WTC11 (cell line): ENCODE data around the gene PTBP2. TPM values are rescaled to one million over a fixed set of nuclear protein-coding genes. Genes with fewer than 3 reads are reported as not detected.

Experiments
- ATAC-seq: fragments of 200-7000 bp; cut with Tn5 transposase; 2 replicates; pipeline ENCODE4 v1.10.0; 2021; ENCODE audit warnings: mild to moderate bottlenecking, moderate library complexity
- CTCF ChIA-PET: fragments of 300-600 bp; sonication (Branson Sonifier 250); formaldehyde crosslinking; loops from one replicate; lab custom pipeline; 2021; ENCODE audit warnings: antibody characterized with exemption; lab: Charles Lee
- POLR2A ChIA-PET: fragments of 350-600 bp; sonication (Branson Sonifier 250); formaldehyde crosslinking; loops from one replicate; lab custom pipeline; 2021; ENCODE audit warnings: antibody characterized with exemption; lab: Charles Lee
- DNase-seq: peaks from one replicate; pipeline ENCODE4 v3.0.0; 2021; ENCODE audit warnings: low spot score
- H3K27ac Mint-ChIP-seq: 2 replicates; pipeline ENCODE4 v1.8.0; 2021; ENCODE audit warnings: mixed read lengths
- H3K27me3 Mint-ChIP-seq: 2 replicates; pipeline ENCODE4 v1.8.0; 2021; ENCODE audit warnings: low read depth, mild to moderate bottlenecking, moderate library complexity, mixed read lengths
- H3K36me3 Mint-ChIP-seq: 2 replicates; pipeline ENCODE4 v1.8.0; 2021; ENCODE audit warnings: mixed read lengths
- H3K4me1 Mint-ChIP-seq: 2 replicates; pipeline ENCODE4 v1.8.0; 2022; ENCODE audit warnings: mixed read lengths
- H3K4me3 Mint-ChIP-seq: 2 replicates; pipeline ENCODE4 v1.8.0; 2021; ENCODE audit warnings: mild to moderate bottlenecking, moderate library complexity, mixed read lengths
- H3K9me3 Mint-ChIP-seq: 2 replicates; pipeline ENCODE4 v1.8.0; 2021; ENCODE audit warnings: mixed read lengths
- EMX1 ChIP-seq: fragments of 250-450 bp; sonication (Bioruptor Pico); IDR thresholded peaks from 2 replicates; pipeline ENCODE4 v1.8.0; 2021; ENCODE audit warnings: mild to moderate bottlenecking
- FOXK1 ChIP-seq: sonication (generic); formaldehyde crosslinking; IDR thresholded peaks from 2 replicates; pipeline ENCODE4 v1.8.0; 2022; ENCODE audit warnings: mild to moderate bottlenecking, moderate library complexity, missing genetic modification reagents
- JUN ChIP-seq: sonication (generic); formaldehyde crosslinking; IDR thresholded peaks from 2 replicates; pipeline ENCODE4 v1.8.0; 2023; ENCODE audit warnings: mild to moderate bottlenecking, missing genetic modification reagents
- OVOL2 ChIP-seq: fragments of 250-450 bp; sonication (Bioruptor Pico); IDR thresholded peaks from 2 replicates; pipeline ENCODE4 v1.9.0; 2021; ENCODE audit warnings: mild to moderate bottlenecking, borderline replicate concordance
- SMAD4 ChIP-seq: sonication (generic); formaldehyde crosslinking; IDR thresholded peaks from 2 replicates; pipeline ENCODE4 v1.8.0; 2022; ENCODE audit warnings: mild to moderate bottlenecking, missing genetic modification reagents
- SOX15 ChIP-seq: fragments of 250-450 bp; sonication (Bioruptor Pico); IDR thresholded peaks from 2 replicates; pipeline ENCODE4 v1.9.0; 2021; ENCODE audit warnings: mild to moderate bottlenecking
- SP1 ChIP-seq: sonication (generic); formaldehyde crosslinking; conservative IDR thresholded peaks from 2 replicates; pipeline ENCODE4 v1.8.1; 2022; ENCODE audit warnings: missing genetic modification reagents
- ZBTB21 ChIP-seq: sonication (generic); formaldehyde crosslinking; IDR thresholded peaks from 2 replicates; pipeline ENCODE4 v1.8.1; 2023; ENCODE audit warnings: mild to moderate bottlenecking, missing genetic modification reagents, borderline replicate concordance
- ZNF138 ChIP-seq: sonication (generic); formaldehyde crosslinking; conservative IDR thresholded peaks from 2 replicates; pipeline ENCODE4 v1.8.1; 2022; ENCODE audit warnings: mild to moderate bottlenecking, moderate library complexity, missing genetic modification reagents
- ZNF232 ChIP-seq: sonication (generic); formaldehyde crosslinking; IDR thresholded peaks from 2 replicates; pipeline ENCODE4 v1.8.0; 2022; ENCODE audit warnings: mild to moderate bottlenecking, missing genetic modification reagents
- ZNF263 ChIP-seq: sonication (generic); formaldehyde crosslinking; IDR thresholded peaks from 2 replicates; pipeline ENCODE4 v1.8.1; 2022; ENCODE audit warnings: low read depth, mild to moderate bottlenecking, moderate library complexity, missing genetic modification reagents
- ZNF416 ChIP-seq: fragments of 250-450 bp; sonication (Bioruptor Pico); IDR thresholded peaks from 2 replicates; pipeline ENCODE4 v1.9.0; 2021; ENCODE audit warnings: mild to moderate bottlenecking, inconsistent platforms
- ZNF423 ChIP-seq: fragments of 250-450 bp; sonication (Bioruptor Pico); IDR thresholded peaks from 2 replicates; pipeline ENCODE4 v2.1.2; 2022; ENCODE audit warnings: mild to moderate bottlenecking, moderate library complexity
- total RNA-seq: library from RNA; stranded (reverse); gene quantifications from 3 replicates; pipeline ENCODE4 v1.2.3, GENCODE V29; 2021
- TF ChIP-seq, protein P1 (sequence below): sonication (generic); formaldehyde crosslinking; IDR thresholded peaks from 2 replicates; pipeline ENCODE4 v1.8.1; 2023; ENCODE audit warnings: mild to moderate bottlenecking, missing genetic modification reagents, moderate library complexity
- TF ChIP-seq, protein P2 (sequence below): sonication (generic); formaldehyde crosslinking; IDR thresholded peaks from 2 replicates; pipeline ENCODE4 v1.8.1; 2023; ENCODE audit warnings: mild to moderate bottlenecking, missing genetic modification reagents
- TF ChIP-seq, protein P3 (sequence below): fragments of 250-450 bp; sonication (Bioruptor Pico); IDR thresholded peaks from 2 replicates; pipeline ENCODE4 v1.9.0; 2021; ENCODE audit warnings: mild to moderate bottlenecking
- TF ChIP-seq, protein P4 (sequence below): sonication (generic); formaldehyde crosslinking; IDR thresholded peaks from 2 replicates; pipeline ENCODE4 v1.8.1; 2022; ENCODE audit warnings: mild to moderate bottlenecking, missing genetic modification reagents, moderate library complexity, borderline replicate concordance
- TF ChIP-seq, protein P5 (sequence below): sonication (generic); formaldehyde crosslinking; IDR thresholded peaks from 2 replicates; pipeline ENCODE4 v1.8.1; 2023; ENCODE audit warnings: mild to moderate bottlenecking, missing genetic modification reagents
- TF ChIP-seq, protein P6 (sequence below): sonication (generic); formaldehyde crosslinking; IDR thresholded peaks from 2 replicates; pipeline ENCODE4 v1.8.0; 2023; ENCODE audit warnings: mild to moderate bottlenecking, missing genetic modification reagents

Gene PTBP2
- total RNA-seq, 1 experiment from 2014 or later: 50.0 TPM

DNA sequence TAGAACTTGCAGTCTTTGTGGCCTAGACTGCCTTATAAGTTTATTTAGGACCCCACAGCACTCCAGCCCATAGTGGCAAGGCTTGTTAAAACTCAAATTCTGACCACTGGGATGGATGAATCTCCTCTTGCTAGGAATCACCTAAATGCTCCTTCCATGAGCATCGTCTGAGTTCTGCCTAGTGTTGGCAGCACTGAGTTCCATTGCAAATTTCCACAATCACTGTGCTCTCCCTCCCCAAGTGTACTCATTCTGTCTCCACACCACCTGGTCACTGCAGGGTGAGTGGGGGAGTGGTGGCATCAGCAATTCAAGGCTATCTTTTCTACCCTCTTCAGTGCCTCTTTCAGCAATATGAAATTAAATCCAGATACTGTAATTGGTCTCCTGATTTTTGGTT is 46.7 kb upstream of the PTBP2 start:
- H3K36me3 Mint-ChIP-seq: peaks cover 23% of the 10 kb centered on the region
- ChIA-PET POLR2A (no interaction called here), CTCF (no interaction called here)
- H3K4me3 Mint-ChIP-seq: no peak overlapping the region
- DNase-seq (no peak), ATAC-seq (peak; percentile 94)
- peaks cover 40% of the 10 kb centered on the region for H3K9me3 Mint-ChIP-seq
- no peaks in the 10 kb centered on the region for H3K4me1 Mint-ChIP-seq
- peaks cover 2% of the 10 kb centered on the region; the same call in 1 of the 2 replicates for H3K27me3 Mint-ChIP-seq
- TF ChIP-seq ZBTB21 (CRISPR knock-in tag) (no peak), ZNF263 (CRISPR knock-in tag) (no peak), ZNF138 (CRISPR knock-in tag) (no peak), EMX1 (CRISPR knock-in tag) (no peak), SOX15 (no peak), FOXK1 (CRISPR knock-in tag) (no peak), JUN (CRISPR knock-in tag) (no peak)
- TF ChIP-seq, protein P1, sequence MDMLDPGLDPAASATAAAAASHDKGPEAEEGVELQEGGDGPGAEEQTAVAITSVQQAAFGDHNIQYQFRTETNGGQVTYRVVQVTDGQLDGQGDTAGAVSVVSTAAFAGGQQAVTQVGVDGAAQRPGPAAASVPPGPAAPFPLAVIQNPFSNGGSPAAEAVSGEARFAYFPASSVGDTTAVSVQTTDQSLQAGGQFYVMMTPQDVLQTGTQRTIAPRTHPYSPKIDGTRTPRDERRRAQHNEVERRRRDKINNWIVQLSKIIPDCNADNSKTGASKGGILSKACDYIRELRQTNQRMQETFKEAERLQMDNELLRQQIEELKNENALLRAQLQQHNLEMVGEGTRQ: no peak
- TF ChIP-seq, protein P2, sequence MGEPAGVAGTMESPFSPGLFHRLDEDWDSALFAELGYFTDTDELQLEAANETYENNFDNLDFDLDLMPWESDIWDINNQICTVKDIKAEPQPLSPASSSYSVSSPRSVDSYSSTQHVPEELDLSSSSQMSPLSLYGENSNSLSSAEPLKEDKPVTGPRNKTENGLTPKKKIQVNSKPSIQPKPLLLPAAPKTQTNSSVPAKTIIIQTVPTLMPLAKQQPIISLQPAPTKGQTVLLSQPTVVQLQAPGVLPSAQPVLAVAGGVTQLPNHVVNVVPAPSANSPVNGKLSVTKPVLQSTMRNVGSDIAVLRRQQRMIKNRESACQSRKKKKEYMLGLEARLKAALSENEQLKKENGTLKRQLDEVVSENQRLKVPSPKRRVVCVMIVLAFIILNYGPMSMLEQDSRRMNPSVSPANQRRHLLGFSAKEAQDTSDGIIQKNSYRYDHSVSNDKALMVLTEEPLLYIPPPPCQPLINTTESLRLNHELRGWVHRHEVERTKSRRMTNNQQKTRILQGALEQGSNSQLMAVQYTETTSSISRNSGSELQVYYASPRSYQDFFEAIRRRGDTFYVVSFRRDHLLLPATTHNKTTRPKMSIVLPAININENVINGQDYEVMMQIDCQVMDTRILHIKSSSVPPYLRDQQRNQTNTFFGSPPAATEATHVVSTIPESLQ: no peak
- TF ChIP-seq, all 79 proteins: peak for 0
- H3K27ac Mint-ChIP-seq: no peak overlapping the region

DNA sequence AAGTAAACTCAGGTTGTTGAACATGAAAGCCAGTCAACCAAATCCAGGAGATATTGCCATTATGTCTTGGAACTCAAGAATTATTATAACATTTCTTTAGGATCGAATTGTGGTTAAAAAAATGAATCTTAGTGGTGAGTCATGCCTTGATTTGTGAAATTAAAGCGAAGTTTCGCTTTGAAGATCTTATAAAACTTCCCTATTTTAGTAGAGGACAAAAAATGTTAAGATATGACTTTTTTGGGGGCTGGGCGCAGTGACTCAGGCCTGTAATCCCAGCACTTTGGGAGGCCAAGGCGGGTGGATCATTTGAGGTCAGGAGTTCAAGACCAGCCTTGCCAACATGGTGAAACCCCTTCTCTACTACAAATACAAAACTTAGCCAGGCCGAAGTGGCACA is 39.5 kb upstream of the PTBP2 start:
- Mint-ChIP-seq H3K27ac (no peak overlapping the region), H3K36me3 (no peaks in the 10 kb centered on the region), H3K4me3 (no peak overlapping the region), H3K9me3 (peaks cover 7% of the 10 kb centered on the region; the same call in 1 of the 2 replicates), H3K4me1 (no peaks in the 10 kb centered on the region)
- POLR2A ChIA-PET: interaction anchor here (0.7 kb wide), 1 partner anchor 91 kb away, joined by 3 read pairs; no protein-coding TSS in a partner anchor
- TF ChIP-seq ZNF423 (CRISPR knock-in tag): no peak
- TF ChIP-seq, protein P2: no peak
- TF ChIP-seq ZBTB21 (CRISPR knock-in tag): no peak
- TF ChIP-seq, protein P3, sequence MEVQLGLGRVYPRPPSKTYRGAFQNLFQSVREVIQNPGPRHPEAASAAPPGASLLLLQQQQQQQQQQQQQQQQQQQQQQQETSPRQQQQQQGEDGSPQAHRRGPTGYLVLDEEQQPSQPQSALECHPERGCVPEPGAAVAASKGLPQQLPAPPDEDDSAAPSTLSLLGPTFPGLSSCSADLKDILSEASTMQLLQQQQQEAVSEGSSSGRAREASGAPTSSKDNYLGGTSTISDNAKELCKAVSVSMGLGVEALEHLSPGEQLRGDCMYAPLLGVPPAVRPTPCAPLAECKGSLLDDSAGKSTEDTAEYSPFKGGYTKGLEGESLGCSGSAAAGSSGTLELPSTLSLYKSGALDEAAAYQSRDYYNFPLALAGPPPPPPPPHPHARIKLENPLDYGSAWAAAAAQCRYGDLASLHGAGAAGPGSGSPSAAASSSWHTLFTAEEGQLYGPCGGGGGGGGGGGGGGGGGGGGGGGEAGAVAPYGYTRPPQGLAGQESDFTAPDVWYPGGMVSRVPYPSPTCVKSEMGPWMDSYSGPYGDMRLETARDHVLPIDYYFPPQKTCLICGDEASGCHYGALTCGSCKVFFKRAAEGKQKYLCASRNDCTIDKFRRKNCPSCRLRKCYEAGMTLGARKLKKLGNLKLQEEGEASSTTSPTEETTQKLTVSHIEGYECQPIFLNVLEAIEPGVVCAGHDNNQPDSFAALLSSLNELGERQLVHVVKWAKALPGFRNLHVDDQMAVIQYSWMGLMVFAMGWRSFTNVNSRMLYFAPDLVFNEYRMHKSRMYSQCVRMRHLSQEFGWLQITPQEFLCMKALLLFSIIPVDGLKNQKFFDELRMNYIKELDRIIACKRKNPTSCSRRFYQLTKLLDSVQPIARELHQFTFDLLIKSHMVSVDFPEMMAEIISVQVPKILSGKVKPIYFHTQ: no peak
- no peak for TF ChIP-seq ZNF416 (CRISPR knock-in tag)
- no peak for TF ChIP-seq SP1 (CRISPR knock-in tag)
- TF ChIP-seq ZNF232 (CRISPR knock-in tag): no peak
- TF ChIP-seq, protein P4, sequence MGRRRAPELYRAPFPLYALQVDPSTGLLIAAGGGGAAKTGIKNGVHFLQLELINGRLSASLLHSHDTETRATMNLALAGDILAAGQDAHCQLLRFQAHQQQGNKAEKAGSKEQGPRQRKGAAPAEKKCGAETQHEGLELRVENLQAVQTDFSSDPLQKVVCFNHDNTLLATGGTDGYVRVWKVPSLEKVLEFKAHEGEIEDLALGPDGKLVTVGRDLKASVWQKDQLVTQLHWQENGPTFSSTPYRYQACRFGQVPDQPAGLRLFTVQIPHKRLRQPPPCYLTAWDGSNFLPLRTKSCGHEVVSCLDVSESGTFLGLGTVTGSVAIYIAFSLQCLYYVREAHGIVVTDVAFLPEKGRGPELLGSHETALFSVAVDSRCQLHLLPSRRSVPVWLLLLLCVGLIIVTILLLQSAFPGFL: no peak
- TF ChIP-seq, protein P5, sequence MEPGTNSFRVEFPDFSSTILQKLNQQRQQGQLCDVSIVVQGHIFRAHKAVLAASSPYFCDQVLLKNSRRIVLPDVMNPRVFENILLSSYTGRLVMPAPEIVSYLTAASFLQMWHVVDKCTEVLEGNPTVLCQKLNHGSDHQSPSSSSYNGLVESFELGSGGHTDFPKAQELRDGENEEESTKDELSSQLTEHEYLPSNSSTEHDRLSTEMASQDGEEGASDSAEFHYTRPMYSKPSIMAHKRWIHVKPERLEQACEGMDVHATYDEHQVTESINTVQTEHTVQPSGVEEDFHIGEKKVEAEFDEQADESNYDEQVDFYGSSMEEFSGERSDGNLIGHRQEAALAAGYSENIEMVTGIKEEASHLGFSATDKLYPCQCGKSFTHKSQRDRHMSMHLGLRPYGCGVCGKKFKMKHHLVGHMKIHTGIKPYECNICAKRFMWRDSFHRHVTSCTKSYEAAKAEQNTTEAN (CRISPR knock-in tag): no peak
- TF ChIP-seq SMAD4 (CRISPR knock-in tag): no peak
- TF ChIP-seq OVOL2: no peak
- TF ChIP-seq, protein P6, sequence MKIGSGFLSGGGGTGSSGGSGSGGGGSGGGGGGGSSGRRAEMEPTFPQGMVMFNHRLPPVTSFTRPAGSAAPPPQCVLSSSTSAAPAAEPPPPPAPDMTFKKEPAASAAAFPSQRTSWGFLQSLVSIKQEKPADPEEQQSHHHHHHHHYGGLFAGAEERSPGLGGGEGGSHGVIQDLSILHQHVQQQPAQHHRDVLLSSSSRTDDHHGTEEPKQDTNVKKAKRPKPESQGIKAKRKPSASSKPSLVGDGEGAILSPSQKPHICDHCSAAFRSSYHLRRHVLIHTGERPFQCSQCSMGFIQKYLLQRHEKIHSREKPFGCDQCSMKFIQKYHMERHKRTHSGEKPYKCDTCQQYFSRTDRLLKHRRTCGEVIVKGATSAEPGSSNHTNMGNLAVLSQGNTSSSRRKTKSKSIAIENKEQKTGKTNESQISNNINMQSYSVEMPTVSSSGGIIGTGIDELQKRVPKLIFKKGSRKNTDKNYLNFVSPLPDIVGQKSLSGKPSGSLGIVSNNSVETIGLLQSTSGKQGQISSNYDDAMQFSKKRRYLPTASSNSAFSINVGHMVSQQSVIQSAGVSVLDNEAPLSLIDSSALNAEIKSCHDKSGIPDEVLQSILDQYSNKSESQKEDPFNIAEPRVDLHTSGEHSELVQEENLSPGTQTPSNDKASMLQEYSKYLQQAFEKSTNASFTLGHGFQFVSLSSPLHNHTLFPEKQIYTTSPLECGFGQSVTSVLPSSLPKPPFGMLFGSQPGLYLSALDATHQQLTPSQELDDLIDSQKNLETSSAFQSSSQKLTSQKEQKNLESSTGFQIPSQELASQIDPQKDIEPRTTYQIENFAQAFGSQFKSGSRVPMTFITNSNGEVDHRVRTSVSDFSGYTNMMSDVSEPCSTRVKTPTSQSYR: no peak
- TF ChIP-seq, all 79 proteins: peak for 0
- peaks cover 2% of the 10 kb centered on the region for H3K27me3 Mint-ChIP-seq
- DNase-seq (no peak), ATAC-seq (no peak)
- CTCF ChIA-PET: no interaction called here
